ENCODE data around the gene REXO1.

REXO1 gene

GRCh38 chr19:1782521-1782920, 65.8 kb downstream of the REXO1 start:
- Histone ChIP-seq H3K27ac (ENCODE audit: low read length) (no peak overlapping the region), H3K9me3 (ENCODE audit: control insufficient read depth, low read depth, low read length) (no peaks in the 10 kb centered on the region), H3K4me3 (ENCODE audit: low read length) (no peak overlapping the region), H3K9ac (ENCODE audit: low read length) (no peak overlapping the region), H3K27me3 (ENCODE audit: control insufficient read depth, insufficient read depth, low read length) (peaks cover 54% of the 10 kb centered on the region), H3K4me1 (ENCODE audit: control insufficient read depth, low read depth, low read length) (no peaks in the 10 kb centered on the region), H3K36me3 (ENCODE audit: control insufficient read depth, low read depth, low read length) (no peaks in the 10 kb centered on the region)

DNA sequence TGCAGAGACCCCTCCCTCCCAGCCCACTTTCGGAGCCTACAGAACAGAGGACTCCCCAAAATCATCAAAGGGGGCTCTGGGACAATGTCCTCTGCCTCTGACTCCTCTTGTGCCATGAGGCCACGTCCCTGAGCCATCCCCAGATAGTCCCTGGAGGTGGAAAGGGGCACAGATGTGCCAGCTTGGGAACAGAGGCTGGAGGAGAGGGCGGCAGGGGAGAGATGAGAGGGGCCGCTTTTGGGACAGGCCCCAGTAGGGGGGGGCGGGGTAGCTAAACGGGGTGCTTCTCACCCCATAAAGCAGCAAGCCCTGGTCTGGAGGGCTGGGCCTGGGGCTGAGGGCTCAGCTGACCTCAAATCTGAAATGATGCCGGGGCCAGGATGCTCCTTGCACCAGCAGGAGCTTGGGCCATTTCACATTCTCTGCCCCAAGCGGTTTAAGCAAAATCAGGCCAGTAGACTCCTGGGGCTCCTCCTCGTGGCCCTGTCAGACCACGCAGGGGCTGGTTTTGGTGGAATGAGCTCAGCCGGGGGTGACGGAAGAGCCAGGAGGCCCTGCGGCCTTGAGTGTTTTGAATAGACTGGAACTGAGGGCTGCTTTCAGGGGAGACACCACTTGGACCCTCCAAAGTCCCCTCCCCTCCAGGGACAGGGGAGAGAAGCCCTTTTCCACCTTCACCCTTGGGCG, 67.9 kb downstream of the REXO1 start:
- Histone ChIP-seq H3K27me3 (ENCODE audit: control insufficient read depth, insufficient read depth, low read length) (peaks cover 75% of the 10 kb centered on the region), H3K9me3 (ENCODE audit: control insufficient read depth, low read depth, low read length) (no peaks in the 10 kb centered on the region), H3K9ac (ENCODE audit: low read length) (no peak overlapping the region)

GRCh38 chr19:1779574-1779973, 68.7 kb downstream of the REXO1 start:
- Histone ChIP-seq H3K27me3 (ENCODE audit: control insufficient read depth, insufficient read depth, low read length) (peaks cover 84% of the 10 kb centered on the region), H3K9me3 (ENCODE audit: control insufficient read depth, low read depth, low read length) (no peaks in the 10 kb centered on the region), H3K4me3 (ENCODE audit: low read length) (no peak overlapping the region), H3K27ac (ENCODE audit: low read length) (no peak overlapping the region), H3K4me1 (ENCODE audit: control insufficient read depth, low read depth, low read length) (no peaks in the 10 kb centered on the region), H3K9ac (ENCODE audit: low read length) (no peak overlapping the region), H3K36me3 (ENCODE audit: control insufficient read depth, low read depth, low read length) (no peaks in the 10 kb centered on the region)

More for the DNA sequence above, 67.9 kb downstream of the REXO1 start:
- Histone ChIP-seq H3K4me1 (ENCODE audit: control insufficient read depth, low read depth, low read length) (no peaks in the 10 kb centered on the region), H3K27ac (ENCODE audit: low read length) (no peak overlapping the region), H3K4me3 (ENCODE audit: low read length) (no peak overlapping the region), H3K36me3 (ENCODE audit: control insufficient read depth, low read depth, low read length) (no peaks in the 10 kb centered on the region)

GRCh38 chr19:1777149-1777548, 71.1 kb downstream of the REXO1 start:
- Histone ChIP-seq H3K27ac (ENCODE audit: low read length) (no peak overlapping the region), H3K9me3 (ENCODE audit: control insufficient read depth, low read depth, low read length) (no peaks in the 10 kb centered on the region), H3K4me1 (ENCODE audit: control insufficient read depth, low read depth, low read length) (no peaks in the 10 kb centered on the region), H3K27me3 (ENCODE audit: control insufficient read depth, insufficient read depth, low read length) (peaks cover 93% of the 10 kb centered on the region), H3K9ac (ENCODE audit: low read length) (no peak overlapping the region), H3K36me3 (ENCODE audit: control insufficient read depth, low read depth, low read length) (no peaks in the 10 kb centered on the region), H3K4me3 (ENCODE audit: low read length) (no peak overlapping the region)

DNA sequence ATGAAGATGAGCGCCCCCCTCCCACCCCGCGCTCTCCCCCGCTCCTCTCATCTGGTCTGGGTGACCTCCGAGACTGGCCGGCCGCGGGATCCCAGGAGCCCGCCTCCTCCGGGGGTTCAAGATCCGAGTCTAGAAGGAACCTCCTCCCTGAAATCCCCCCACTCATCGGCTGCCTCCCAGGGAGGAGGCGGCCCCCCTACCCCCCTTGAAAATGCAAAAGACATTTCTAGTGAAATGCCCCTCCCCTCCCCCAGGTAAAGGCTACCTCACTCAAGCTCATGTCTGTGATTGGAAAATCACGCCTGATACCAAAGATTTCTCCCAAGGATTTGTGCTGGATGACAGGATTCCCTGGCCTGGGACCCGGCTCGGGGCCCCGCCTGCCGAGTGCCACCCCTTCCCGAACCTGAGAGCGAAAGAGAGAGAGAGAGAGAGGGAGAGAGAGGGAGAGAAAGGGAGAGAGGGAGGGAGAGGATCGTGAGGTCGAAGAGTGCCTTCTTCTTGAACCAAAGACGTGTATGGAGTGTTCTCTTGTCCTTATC, 71.6 kb downstream of the REXO1 start:
- no peaks in the 10 kb centered on the region for H3K9me3 ChIP-seq (ENCODE audit: control insufficient read depth, low read depth, low read length)
- no peaks in the 10 kb centered on the region for H3K4me1 ChIP-seq (ENCODE audit: control insufficient read depth, low read depth, low read length)
- no peak overlapping the region for H3K9ac ChIP-seq (ENCODE audit: low read length)
- no peak overlapping the region for H3K27ac ChIP-seq (ENCODE audit: low read length)
- H3K27me3 ChIP-seq (ENCODE audit: control insufficient read depth, insufficient read depth, low read length) = peaks cover 90% of the 10 kb centered on the region
- H3K36me3 ChIP-seq (ENCODE audit: control insufficient read depth, low read depth, low read length) = no peaks in the 10 kb centered on the region
- H3K4me3 ChIP-seq (ENCODE audit: low read length) = no peak overlapping the region

DNA sequence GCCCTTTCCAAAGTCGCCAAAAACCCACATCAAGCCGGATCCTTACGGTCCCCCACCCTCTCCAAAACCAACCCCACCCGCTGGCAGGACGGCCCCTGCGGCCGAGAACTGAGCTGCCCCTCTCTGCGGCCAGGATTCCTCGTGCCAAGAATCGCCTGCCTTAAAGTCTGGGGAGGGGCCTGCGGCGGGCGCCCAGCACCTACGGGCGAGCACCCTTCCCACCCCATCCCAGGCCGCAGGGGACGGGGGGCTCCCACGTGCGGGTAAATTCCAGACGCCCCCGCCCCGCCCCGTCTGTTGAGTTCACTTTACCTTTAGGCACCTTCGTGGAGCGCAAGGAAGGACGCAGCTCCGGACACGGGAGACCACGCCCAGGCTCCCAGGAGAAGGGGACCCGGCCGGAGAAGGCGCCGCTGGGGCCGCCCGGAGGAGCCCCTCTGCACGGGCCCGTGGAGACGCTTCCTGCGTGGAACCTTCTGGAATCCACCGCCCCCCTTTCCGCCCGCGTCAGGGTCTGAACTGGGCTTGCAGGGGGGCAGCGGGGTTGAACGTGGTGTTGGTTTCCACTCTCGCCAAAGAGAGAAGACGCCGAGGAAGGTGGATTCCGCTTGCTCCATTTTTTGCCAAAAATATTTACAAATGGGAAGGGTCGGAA, 72.2 kb downstream of the REXO1 start:
- H3K9ac ChIP-seq (ENCODE audit: low read length) = no peak overlapping the region
- H3K27me3 ChIP-seq (ENCODE audit: control insufficient read depth, insufficient read depth, low read length) = peaks cover 95% of the 10 kb centered on the region
- peaks cover 3% of the 10 kb centered on the region for H3K9me3 ChIP-seq (ENCODE audit: control insufficient read depth, low read depth, low read length)
- H3K27ac ChIP-seq (ENCODE audit: low read length) = no peak overlapping the region
- no peaks in the 10 kb centered on the region for H3K36me3 ChIP-seq (ENCODE audit: control insufficient read depth, low read depth, low read length)
- H3K4me1 ChIP-seq (ENCODE audit: control insufficient read depth, low read depth, low read length) = no peaks in the 10 kb centered on the region
- H3K4me3 ChIP-seq (ENCODE audit: low read length) = no peak overlapping the region

GRCh38 chr19:1774989-1775772, 73.1 kb downstream of the REXO1 start:
- peaks cover 9% of the 10 kb centered on the region for H3K9me3 ChIP-seq (ENCODE audit: control insufficient read depth, low read depth, low read length)
- H3K4me3 ChIP-seq (ENCODE audit: low read length) = no peak overlapping the region
- H3K4me1 ChIP-seq (ENCODE audit: control insufficient read depth, low read depth, low read length) = no peaks in the 10 kb centered on the region
- no peaks in the 10 kb centered on the region for H3K36me3 ChIP-seq (ENCODE audit: control insufficient read depth, low read depth, low read length)
- no peak overlapping the region for H3K27ac ChIP-seq (ENCODE audit: low read length)
- peaks cover 95% of the 10 kb centered on the region for H3K27me3 ChIP-seq (ENCODE audit: control insufficient read depth, insufficient read depth, low read length)
- no peak overlapping the region for H3K9ac ChIP-seq (ENCODE audit: low read length)

DNA sequence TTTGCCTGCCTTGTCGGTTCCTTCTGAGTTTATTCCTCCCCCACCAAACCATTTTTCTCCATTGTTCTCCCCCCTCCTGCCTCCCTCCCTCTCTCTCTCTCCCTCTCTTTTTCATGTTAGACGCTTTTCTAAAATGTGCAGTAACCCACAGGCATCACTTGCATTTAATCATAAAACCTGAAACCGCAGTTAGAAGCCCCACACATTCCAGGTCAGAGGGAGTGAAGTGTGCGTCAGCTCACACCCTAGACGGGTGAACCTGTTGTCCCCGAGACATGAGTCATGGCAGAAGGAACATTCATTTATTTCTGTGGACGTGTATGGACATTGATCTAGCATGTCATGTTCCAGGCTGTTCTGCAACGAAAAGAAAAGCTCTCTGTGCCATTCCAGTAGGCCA, 75.1 kb downstream of the REXO1 start:
- Histone ChIP-seq H3K27ac (ENCODE audit: low read length) (no peak overlapping the region), H3K36me3 (ENCODE audit: control insufficient read depth, low read depth, low read length) (no peaks in the 10 kb centered on the region), H3K27me3 (ENCODE audit: control insufficient read depth, insufficient read depth, low read length) (peaks cover 95% of the 10 kb centered on the region), H3K4me1 (ENCODE audit: control insufficient read depth, low read depth, low read length) (no peaks in the 10 kb centered on the region), H3K9me3 (ENCODE audit: control insufficient read depth, low read depth, low read length) (peaks cover 9% of the 10 kb centered on the region), H3K4me3 (ENCODE audit: low read length) (no peak overlapping the region), H3K9ac (ENCODE audit: low read length) (no peak overlapping the region)

DNA sequence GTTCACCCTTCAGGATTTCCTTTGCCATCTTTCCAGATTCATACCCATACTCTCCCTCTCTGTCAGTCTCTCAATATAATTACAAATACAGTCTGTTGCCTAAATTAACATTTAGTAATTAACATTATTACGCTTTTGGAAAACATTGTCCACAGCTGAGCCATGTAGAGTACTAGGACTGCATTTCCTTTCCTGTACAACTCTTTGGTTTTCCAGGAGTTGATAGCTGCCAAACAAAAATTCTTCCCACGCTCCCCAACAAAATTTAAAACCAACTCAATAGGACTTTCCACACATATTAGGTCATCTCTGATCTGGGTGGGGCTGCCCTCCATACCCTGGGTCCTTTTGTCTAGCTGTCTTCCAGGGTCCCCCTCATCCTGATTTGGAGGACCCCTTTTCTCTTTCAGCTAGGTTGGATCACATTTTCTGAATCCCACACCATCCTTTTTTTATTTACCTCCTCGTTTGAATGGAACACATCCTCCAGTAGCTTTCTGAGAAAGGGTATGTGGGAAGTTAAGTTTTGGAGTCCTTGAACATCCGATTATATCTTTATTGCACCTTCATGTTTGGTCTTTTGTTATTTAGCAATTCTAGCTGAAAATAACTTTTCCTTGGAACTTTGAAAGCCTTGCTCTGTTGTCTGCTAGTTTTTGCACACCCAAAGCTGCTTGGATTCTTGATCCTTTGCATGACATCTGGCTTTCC, 77.3 kb downstream of the REXO1 start:
- H3K27ac ChIP-seq (ENCODE audit: low read length) = no peak overlapping the region
- H3K36me3 ChIP-seq (ENCODE audit: control insufficient read depth, low read depth, low read length) = no peaks in the 10 kb centered on the region
- H3K27me3 ChIP-seq (ENCODE audit: control insufficient read depth, insufficient read depth, low read length) = peaks cover 95% of the 10 kb centered on the region
- H3K4me3 ChIP-seq (ENCODE audit: low read length) = no peak overlapping the region
- no peaks in the 10 kb centered on the region for H3K4me1 ChIP-seq (ENCODE audit: control insufficient read depth, low read depth, low read length)
- peaks cover 9% of the 10 kb centered on the region for H3K9me3 ChIP-seq (ENCODE audit: control insufficient read depth, low read depth, low read length)
- H3K9ac ChIP-seq (ENCODE audit: low read length) = no peak overlapping the region

GRCh38 chr19:1769645-1769985, 78.7 kb downstream of the REXO1 start:
- no peak overlapping the region for H3K4me3 ChIP-seq (ENCODE audit: low read length)
- peaks cover 95% of the 10 kb centered on the region for H3K27me3 ChIP-seq (ENCODE audit: control insufficient read depth, insufficient read depth, low read length)
- no peaks in the 10 kb centered on the region for H3K4me1 ChIP-seq (ENCODE audit: control insufficient read depth, low read depth, low read length)
- H3K27ac ChIP-seq (ENCODE audit: low read length) = no peak overlapping the region
- H3K36me3 ChIP-seq (ENCODE audit: control insufficient read depth, low read depth, low read length) = no peaks in the 10 kb centered on the region
- H3K9me3 ChIP-seq (ENCODE audit: control insufficient read depth, low read depth, low read length) = peaks cover 9% of the 10 kb centered on the region
- no peak overlapping the region for H3K9ac ChIP-seq (ENCODE audit: low read length)

Data from iPS-18a (cell line).